ENCODE results near the gene C9orf85.

The C9orf85 gene

DNA sequence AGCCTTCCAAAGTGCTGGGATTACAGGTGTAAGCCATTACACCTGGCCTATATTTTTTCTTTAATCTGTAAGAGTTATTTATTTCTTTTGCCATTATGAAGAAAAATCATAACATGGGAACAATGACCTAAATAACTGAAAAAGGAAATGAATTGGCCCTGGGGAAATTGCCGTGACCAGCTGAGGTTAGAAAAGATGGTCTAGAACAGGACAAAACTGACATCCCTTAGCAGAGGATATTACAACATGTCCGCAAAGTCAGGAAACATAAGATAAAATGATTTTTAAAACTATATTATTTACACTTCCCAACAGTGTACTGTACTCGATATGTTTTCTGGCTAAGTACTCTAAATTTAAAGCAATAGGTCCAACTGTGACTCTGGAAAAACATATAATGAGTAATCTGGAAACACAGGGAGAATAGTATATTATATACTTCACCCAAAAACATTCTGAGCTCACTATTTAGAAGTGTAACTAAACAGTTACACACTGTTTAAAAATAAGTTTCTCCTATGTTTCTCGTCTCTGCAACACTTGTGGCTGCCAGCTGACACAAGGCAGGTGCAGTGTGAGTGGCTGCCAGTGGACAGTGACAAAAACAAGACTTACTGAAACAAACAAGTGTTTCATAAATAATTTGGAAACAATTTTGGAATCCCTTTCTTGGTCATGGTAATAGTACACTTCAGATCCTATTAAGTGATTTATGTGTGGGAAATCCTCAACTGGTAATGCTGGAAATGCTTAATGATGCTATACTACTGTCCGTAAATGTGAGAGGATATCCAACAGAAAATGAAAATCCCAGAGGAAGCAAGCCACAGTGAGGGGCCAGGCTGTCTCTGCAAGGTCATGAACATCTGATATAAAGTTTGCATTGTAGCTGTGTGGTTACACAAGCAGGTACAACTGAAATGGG is 69.1 kb downstream of the C9orf85 start:
- no peaks in the 10 kb centered on the region for H3K9me3 ChIP-seq (ENCODE audit: control insufficient read depth, insufficient read depth, low read length)
- H3K4me1 ChIP-seq (ENCODE audit: control insufficient read depth, insufficient read depth, low read length) = peaks cover 13% of the 10 kb centered on the region
- no peak overlapping the region for H3K4me3 ChIP-seq (ENCODE audit: low read depth, low read length)
- H3K36me3 ChIP-seq (ENCODE audit: control insufficient read depth, insufficient read depth, low read length) = no peaks in the 10 kb centered on the region
- H3K27me3 ChIP-seq (ENCODE audit: control insufficient read depth, insufficient read depth, low read length) = no peaks in the 10 kb centered on the region
- H3K9ac ChIP-seq (ENCODE audit: low read depth, low read length) = no peak overlapping the region
- H3K27ac ChIP-seq (ENCODE audit: low read depth, low read length) = no peak overlapping the region

DNA sequence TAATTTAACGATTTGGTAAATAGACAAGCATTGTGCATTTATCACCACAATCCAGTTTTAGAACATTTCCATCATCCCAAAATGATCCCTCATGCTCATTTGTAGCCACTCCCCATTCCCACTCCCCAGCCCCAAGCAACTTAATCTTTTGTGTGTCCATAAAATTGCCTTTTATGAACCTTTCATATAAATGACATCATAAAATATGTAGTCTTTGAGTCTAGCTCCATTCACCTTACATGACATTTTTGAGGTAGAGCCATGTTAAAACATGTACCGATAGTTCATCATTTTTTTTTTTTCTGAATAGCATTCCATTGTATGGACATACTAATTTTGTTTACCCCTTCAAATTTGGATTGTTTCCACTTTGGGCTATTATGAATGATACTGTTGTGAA is 70.5 kb downstream of the C9orf85 start:
- Histone ChIP-seq H3K4me1 (ENCODE audit: control insufficient read depth, insufficient read depth, low read length) (peaks cover 22% of the 10 kb centered on the region), H3K9me3 (ENCODE audit: control insufficient read depth, insufficient read depth, low read length) (no peaks in the 10 kb centered on the region), H3K27ac (ENCODE audit: low read depth, low read length) (no peak overlapping the region)

DNA sequence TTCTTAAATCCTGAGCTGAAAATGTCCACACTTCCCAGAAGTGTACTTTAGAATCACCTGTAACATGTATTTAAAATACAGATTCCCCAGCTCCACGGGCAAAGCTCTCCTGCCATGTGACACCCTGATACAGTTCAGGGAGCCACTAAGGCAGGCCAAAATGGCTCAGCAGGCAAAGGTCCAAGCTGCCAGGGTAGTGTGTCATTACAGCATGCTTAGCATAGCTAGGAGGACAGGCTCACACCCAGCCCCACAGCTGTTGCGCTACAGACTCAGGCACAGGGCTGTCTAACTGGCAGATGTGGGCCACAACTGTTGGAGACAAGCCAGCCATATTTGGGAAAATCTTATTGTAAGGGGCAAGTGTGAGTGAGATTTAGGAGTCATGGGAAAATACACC is 73.0 kb downstream of the C9orf85 start:
- Histone ChIP-seq H3K4me1 (ENCODE audit: control insufficient read depth, insufficient read depth, low read length) (peaks cover 22% of the 10 kb centered on the region), H3K4me3 (ENCODE audit: low read depth, low read length) (no peak overlapping the region), H3K27ac (ENCODE audit: low read depth, low read length) (no peak overlapping the region), H3K36me3 (ENCODE audit: control insufficient read depth, insufficient read depth, low read length) (no peaks in the 10 kb centered on the region), H3K9me3 (ENCODE audit: control insufficient read depth, insufficient read depth, low read length) (no peaks in the 10 kb centered on the region), H3K9ac (ENCODE audit: low read depth, low read length) (no peak overlapping the region), H3K27me3 (ENCODE audit: control insufficient read depth, insufficient read depth, low read length) (no peaks in the 10 kb centered on the region)

More for the DNA sequence above, 70.5 kb downstream of the C9orf85 start:
- Histone ChIP-seq H3K4me3 (ENCODE audit: low read depth, low read length) (no peak overlapping the region), H3K27me3 (ENCODE audit: control insufficient read depth, insufficient read depth, low read length) (no peaks in the 10 kb centered on the region), H3K36me3 (ENCODE audit: control insufficient read depth, insufficient read depth, low read length) (no peaks in the 10 kb centered on the region), H3K9ac (ENCODE audit: low read depth, low read length) (no peak overlapping the region)

DNA sequence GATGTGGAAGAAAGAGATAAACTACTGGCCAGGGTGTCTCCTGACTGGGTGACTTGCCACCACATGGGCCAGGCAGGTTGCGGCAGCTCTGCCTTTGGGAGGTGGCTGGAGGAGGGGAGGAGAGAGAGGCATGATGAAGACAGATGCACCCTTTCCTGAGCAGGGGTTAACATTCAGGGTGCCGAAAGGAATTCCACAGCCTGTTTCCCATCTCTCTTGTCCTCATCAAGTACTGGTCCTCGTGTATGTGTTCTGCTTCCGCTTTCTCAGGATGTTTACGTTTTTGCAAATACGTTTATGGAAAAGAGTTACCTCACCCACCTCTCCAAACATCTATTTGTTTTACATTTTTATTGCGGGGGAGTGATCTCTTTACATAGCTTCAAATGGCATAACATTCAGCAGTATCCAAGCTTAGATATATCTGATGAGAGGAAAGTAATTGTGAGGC is 73.4 kb downstream of the C9orf85 start:
- no peaks in the 10 kb centered on the region for H3K27me3 ChIP-seq (ENCODE audit: control insufficient read depth, insufficient read depth, low read length)
- H3K4me3 ChIP-seq (ENCODE audit: low read depth, low read length) = no peak overlapping the region
- H3K9ac ChIP-seq (ENCODE audit: low read depth, low read length) = no peak overlapping the region
- H3K27ac ChIP-seq (ENCODE audit: low read depth, low read length) = no peak overlapping the region
- no peaks in the 10 kb centered on the region for H3K36me3 ChIP-seq (ENCODE audit: control insufficient read depth, insufficient read depth, low read length)
- H3K9me3 ChIP-seq (ENCODE audit: control insufficient read depth, insufficient read depth, low read length) = no peaks in the 10 kb centered on the region
- peaks cover 22% of the 10 kb centered on the region for H3K4me1 ChIP-seq (ENCODE audit: control insufficient read depth, insufficient read depth, low read length)

- Histone ChIP-seq H3K27ac (ENCODE audit: low read depth, low read length) (peak overlapping the region; percentile 48), H3K4me1 (ENCODE audit: control insufficient read depth, insufficient read depth, low read length) (peaks cover 22% of the 10 kb centered on the region), H3K27me3 (ENCODE audit: control insufficient read depth, insufficient read depth, low read length) (no peaks in the 10 kb centered on the region), H3K9me3 (ENCODE audit: control insufficient read depth, insufficient read depth, low read length) (no peaks in the 10 kb centered on the region), H3K36me3 (ENCODE audit: control insufficient read depth, insufficient read depth, low read length) (no peaks in the 10 kb centered on the region), H3K4me3 (ENCODE audit: low read depth, low read length) (no peak overlapping the region), H3K9ac (ENCODE audit: low read depth, low read length) (no peak overlapping the region)
These were observed 74.0 kb downstream of the C9orf85 start for GRCh38 chr9:71985297-71985911.

DNA sequence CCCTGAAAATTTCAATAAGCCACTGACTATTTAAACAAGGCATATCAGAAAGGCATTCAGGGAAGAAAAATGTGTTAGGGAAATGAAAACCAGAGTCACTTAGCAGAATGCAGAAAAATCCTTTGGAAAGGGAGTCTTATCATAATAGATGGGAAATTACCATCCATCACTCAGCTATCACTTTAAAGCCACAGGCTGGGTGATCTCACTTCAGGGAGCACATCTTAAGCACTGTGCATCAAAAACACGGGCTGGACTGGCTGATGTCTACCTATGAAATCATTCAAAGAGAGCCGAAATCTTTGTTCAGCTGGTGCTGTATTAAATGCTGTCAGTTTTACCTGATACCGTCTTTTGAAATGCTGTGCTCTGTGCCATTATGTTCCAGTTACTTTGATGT is 75.5 kb downstream of the C9orf85 start:
- Histone ChIP-seq H3K27me3 (ENCODE audit: control insufficient read depth, insufficient read depth, low read length) (no peaks in the 10 kb centered on the region), H3K9ac (ENCODE audit: low read depth, low read length) (no peak overlapping the region), H3K4me3 (ENCODE audit: low read depth, low read length) (no peak overlapping the region), H3K27ac (ENCODE audit: low read depth, low read length) (no peak overlapping the region), H3K4me1 (ENCODE audit: control insufficient read depth, insufficient read depth, low read length) (peaks cover 22% of the 10 kb centered on the region), H3K36me3 (ENCODE audit: control insufficient read depth, insufficient read depth, low read length) (no peaks in the 10 kb centered on the region), H3K9me3 (ENCODE audit: control insufficient read depth, insufficient read depth, low read length) (no peaks in the 10 kb centered on the region)

DNA sequence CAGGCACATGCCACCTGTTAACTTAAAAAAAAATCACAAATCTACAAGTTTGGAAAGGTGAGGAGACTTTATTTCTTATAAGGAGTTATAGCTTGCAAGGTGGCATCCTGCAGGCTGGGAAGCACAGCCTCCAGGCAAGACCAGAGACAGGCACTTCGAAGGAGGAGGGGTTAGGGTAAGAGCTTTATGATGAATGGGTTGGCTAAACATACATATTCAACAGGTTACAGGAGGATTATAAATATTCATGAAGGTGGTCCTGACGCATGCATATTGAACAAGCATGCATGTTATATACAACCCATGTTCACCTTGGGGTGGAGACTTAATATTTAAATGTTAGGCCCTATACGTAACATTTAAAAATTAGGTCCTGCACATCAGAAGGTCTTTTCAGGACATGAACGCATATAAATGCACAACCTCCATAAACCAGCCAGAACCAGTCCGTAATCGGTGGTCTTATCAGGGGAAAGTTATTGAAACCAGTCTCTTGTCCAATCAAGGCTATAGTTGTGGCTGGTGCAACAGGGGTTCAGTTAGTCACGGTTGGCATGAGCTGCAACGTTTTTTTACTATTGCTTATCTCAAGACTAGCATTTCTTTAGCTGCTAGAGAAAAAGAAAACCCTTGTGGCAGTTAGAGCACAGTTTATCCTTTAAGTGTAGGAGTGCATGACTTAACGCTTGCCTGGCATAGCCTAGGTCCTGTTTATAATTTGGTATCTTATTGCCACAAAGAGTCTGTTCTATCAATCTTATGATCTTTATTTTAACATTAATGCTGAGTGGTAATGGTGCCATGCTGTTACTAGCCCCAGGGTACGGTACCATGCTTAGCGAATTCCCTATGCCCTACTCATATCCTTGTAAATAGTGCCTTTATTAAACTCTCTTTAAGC is 76.3 kb downstream of the C9orf85 start:
- H3K27me3 ChIP-seq (ENCODE audit: control insufficient read depth, insufficient read depth, low read length) = no peaks in the 10 kb centered on the region
- no peak overlapping the region for H3K9ac ChIP-seq (ENCODE audit: low read depth, low read length)
- H3K27ac ChIP-seq (ENCODE audit: low read depth, low read length) = no peak overlapping the region

DNA sequence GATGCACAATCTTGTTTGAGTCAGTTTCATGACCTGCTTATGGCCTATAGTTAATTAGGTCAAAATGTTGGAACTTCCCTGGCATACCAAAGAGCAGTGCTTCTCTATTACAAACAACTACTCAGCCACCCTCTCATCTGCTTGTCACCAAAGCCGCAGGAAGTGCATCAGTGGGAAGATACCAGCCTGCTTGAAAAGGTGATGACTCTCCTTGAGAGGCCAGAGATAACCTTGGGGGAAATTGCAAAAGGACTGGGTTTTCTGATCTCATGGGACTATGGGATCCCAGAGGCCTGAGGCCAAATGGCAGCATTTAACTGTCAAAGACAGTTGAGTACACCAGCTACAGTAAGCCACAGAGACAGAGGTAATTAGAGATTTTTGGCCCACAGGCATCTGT is 79.0 kb downstream of the C9orf85 start:
- H3K36me3 ChIP-seq (ENCODE audit: control insufficient read depth, insufficient read depth, low read length) = no peaks in the 10 kb centered on the region

More for the DNA sequence above, 76.3 kb downstream of the C9orf85 start:
- H3K4me3 ChIP-seq (ENCODE audit: low read depth, low read length) = no peak overlapping the region
- no peaks in the 10 kb centered on the region for H3K9me3 ChIP-seq (ENCODE audit: control insufficient read depth, insufficient read depth, low read length)
- no peaks in the 10 kb centered on the region for H3K36me3 ChIP-seq (ENCODE audit: control insufficient read depth, insufficient read depth, low read length)
- H3K4me1 ChIP-seq (ENCODE audit: control insufficient read depth, insufficient read depth, low read length) = peaks cover 22% of the 10 kb centered on the region

GRCh38 chr9:72005451-72005850 is 94.0 kb downstream of the C9orf85 start:
- no peak overlapping the region for H3K4me3 ChIP-seq (ENCODE audit: low read depth, low read length)
- H3K4me1 ChIP-seq (ENCODE audit: control insufficient read depth, insufficient read depth, low read length) = peaks cover 6% of the 10 kb centered on the region
- no peak overlapping the region for H3K27ac ChIP-seq (ENCODE audit: low read depth, low read length)
- no peaks in the 10 kb centered on the region for H3K27me3 ChIP-seq (ENCODE audit: control insufficient read depth, insufficient read depth, low read length)
- H3K9ac ChIP-seq (ENCODE audit: low read depth, low read length) = no peak overlapping the region
- H3K9me3 ChIP-seq (ENCODE audit: control insufficient read depth, insufficient read depth, low read length) = no peaks in the 10 kb centered on the region; the same call in 1 of the 2 replicates
- no peaks in the 10 kb centered on the region for H3K36me3 ChIP-seq (ENCODE audit: control insufficient read depth, insufficient read depth, low read length)

More for the DNA sequence above, 79.0 kb downstream of the C9orf85 start:
- H3K9ac ChIP-seq (ENCODE audit: low read depth, low read length) = no peak overlapping the region
- H3K9me3 ChIP-seq (ENCODE audit: control insufficient read depth, insufficient read depth, low read length) = no peaks in the 10 kb centered on the region
- no peaks in the 10 kb centered on the region for H3K27me3 ChIP-seq (ENCODE audit: control insufficient read depth, insufficient read depth, low read length)
- H3K4me3 ChIP-seq (ENCODE audit: low read depth, low read length) = no peak overlapping the region
- no peak overlapping the region for H3K27ac ChIP-seq (ENCODE audit: low read depth, low read length)
- H3K4me1 ChIP-seq (ENCODE audit: control insufficient read depth, insufficient read depth, low read length) = peaks cover 9% of the 10 kb centered on the region

DNA sequence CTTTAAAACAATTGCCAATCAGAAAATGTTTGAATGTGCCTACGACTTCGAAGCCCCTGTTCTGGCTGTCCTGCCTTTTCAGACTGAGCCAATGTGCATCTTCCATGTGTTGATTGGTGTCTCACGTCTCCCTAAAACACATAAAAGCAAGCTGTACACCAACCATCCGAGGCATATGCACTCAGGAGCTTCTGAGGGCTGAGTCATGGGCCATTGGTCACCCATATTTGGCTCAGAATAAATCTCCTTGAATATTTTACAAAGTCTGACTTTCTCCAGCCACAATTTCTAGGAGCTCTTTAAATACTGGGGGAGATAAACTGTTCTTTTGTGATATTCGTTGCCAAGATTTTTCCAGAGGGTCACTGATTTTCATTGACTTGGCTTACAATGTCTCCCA is 95.1 kb downstream of the C9orf85 start:
- Histone ChIP-seq H3K9ac (ENCODE audit: low read depth, low read length) (no peak overlapping the region), H3K27me3 (ENCODE audit: control insufficient read depth, insufficient read depth, low read length) (no peaks in the 10 kb centered on the region), H3K4me1 (ENCODE audit: control insufficient read depth, insufficient read depth, low read length) (peaks cover 6% of the 10 kb centered on the region), H3K27ac (ENCODE audit: low read depth, low read length) (no peak overlapping the region), H3K4me3 (ENCODE audit: low read depth, low read length) (no peak overlapping the region), H3K36me3 (ENCODE audit: control insufficient read depth, insufficient read depth, low read length) (no peaks in the 10 kb centered on the region), H3K9me3 (ENCODE audit: control insufficient read depth, insufficient read depth, low read length) (no peaks in the 10 kb centered on the region)
